Head of caudate nucleus (tissue), 42 donors: Measurements from ENCODE around the gene NANOS3.
A peak's percentile ranks its signal among the peaks of the same experiment; 100 is the strongest.

Source experiments
- DNase-seq, 42 donors: peaks; one replicate each; pipeline versions ENCODE4 v3.0.0 to v3.0.0-alpha.2; 2020 to 2021; ENCODE audit warnings: mixed read lengths in 7 of 42
- intact Hi-C: fragments of 100-400 bp; cut with DNase I; formaldehyde crosslinking; loops from one replicate; pipeline ENCODE4 v1.15.0; 2022

The NANOS3 gene

GRCh38 chr19:13876834-13877233, at the start of gene NANOS3:
TSS of gene NANOS3 (plus strand) at chr19:13877134. CDS start at chr19:13877249, 115 bp downstream.
- intact Hi-C loops: no loop called here

DNA sequence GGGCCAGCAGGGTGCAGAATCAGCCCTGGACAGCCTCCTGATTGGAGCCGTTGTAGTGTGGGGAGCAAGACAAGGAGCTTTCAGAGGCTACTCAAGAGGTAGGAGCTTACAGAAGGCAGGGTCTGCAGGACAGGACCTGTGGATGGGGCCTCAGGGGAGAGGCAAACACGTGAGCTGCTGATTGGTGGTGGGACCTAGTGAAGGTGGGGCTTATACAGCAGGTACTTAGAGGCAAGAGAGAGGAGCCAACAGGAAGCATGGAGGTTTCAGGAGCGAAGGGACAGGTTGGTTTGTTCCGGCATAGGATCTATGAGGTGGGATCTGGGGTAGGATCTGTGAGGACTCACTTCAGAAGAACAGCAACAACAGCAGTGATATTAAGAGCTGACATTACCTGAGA, 49.3 kb upstream of the NANOS3 start:
- DNase-seq: no peak
- intact Hi-C loops: no loop called here

More at GRCh38 chr19:13876834-13877233, at the start of gene NANOS3:
- DNase-seq: no peak

GRCh38 chr19:13830114-13830740, 46.7 kb upstream of the NANOS3 start:
- intact Hi-C loops: no loop called here
- no peak for DNase-seq

- intact Hi-C loops: no loop called here
- DNase-seq: no peak
Observed at GRCh38 chr19:13830741-13831536, 46.0 kb upstream of the NANOS3 start.

DNA sequence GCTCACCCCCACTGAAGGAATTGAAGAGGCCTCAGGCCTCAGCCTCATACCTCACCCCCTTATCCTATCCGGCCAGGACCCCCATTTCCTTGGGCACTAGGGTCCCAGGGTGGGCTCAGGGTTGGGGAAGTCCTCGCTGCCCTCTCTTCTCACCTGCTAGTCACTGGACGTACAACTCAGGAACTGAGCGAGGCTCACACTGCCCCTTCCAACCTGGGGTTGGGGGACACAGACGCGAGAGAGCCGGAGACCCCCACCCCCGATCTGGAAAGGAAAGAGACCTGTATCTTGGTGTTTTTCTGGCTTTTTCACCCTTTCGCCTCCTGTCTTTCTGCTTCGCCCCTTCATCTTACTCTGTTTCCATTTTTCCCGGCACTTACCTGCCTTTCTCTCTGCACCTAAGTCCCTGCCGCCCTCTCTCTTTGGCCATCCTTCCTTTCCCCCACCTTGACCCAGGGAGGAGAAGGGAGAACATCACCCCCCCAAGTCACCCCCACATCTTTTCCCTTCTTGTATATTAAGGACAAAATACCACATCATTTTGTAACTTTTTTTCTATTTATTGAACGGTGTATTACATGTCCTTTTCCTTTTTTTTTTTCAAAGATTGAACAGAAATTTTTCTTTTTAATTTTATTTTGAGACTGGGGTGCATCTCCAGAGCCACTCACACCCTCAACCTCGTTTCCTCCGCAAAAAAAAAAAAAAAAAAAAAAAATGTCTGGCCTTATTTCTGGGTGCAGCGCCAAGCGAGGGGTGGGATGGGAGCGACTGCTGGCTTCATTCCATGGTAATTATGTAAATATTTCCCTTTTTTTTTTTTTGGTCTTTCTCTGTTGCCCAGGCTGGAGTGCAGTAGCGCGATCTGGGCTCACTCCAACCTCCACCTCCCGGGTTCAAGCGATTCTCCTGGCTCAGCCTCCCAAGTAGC, 45.1 kb upstream of the NANOS3 start:
- intact Hi-C loops: no loop called here

DNA sequence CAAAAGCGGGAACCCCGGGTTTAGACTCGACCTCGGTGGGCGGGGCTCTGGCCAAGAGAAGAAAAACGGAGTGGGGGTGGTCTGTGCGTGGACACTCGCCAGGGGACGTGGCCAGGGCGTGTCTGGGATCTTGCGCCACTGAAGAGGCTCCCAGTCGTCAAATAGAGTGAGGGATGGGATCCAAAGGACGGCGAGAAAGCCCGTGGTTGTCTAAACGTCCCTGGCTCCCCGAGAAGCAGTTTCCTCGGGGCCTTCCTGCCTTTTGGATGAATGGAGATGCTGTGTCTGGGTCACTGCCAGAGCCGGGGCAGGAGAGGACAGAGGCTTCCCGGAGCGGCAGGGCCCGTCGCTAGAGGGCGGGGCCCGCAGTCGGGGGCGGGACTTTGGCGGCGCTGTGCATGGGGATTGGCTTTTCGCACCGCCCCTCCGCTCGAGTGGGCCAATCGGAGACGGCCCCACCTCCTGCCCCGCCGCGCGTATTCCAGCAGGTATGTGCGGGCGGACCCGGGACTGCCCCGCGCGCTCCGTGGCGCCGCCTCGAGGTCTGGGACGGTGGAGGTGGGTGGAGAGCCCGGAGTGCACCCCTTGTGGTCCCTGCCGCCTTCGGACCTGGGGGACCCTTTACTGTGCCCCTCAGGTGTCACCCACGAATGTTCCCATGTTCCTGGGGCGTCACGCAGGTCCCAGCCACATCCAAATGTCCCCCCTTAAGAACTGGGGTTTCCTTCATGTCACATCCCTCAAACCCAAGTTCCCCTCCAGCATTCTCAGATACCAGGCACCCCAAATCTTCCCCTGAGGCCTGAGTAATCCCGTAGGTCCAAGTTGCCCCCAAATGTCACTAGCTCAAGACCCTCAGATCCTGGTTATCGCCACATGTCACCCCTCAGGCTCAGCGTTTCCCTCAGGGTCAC, 43.3 kb upstream of the NANOS3 start:
- peak; percentile 82 to 97 (median 93) for DNase-seq
- intact Hi-C loops: no loop called here

More for the DNA sequence above, 45.1 kb upstream of the NANOS3 start:
- DNase-seq: no peak

DNA sequence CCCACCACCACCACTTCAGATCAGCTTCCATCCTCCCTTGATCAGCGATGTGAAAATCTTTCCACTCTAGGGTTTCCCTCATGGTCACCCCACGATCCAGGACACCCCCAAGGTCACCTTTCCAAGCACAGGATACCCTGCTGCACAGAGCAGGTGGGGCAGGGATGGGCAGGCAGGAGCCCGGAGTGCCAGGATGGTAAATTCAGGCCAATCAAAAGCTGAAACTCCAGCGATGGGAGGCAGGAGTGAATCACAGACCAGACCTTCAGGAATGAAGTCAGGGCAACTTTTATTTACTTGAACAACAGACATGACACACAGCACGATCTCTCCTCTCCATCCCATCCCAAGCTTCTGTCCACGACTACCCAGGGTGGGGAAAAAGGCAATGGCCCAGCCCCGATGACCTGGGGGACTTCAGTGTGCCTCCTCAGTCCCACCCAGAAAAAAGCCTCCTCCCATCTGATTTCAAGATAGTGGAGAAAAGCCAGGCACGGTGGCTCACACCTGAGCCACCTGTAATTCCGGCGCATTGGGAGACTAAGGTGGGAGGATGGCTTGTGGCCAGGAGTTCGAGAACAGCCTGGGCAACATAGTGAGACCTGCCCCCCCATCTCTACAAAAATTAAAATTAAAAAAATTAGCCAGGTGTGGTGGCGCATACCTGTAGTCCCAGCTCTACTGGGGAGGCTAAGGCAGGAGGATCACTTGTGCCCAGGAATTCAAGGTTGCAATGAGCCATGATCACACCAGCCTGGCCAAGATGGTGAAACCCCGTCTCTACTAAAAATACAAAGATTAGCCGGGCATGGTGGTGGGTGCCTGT, 42.5 kb upstream of the NANOS3 start:
- no peak for DNase-seq

DNA sequence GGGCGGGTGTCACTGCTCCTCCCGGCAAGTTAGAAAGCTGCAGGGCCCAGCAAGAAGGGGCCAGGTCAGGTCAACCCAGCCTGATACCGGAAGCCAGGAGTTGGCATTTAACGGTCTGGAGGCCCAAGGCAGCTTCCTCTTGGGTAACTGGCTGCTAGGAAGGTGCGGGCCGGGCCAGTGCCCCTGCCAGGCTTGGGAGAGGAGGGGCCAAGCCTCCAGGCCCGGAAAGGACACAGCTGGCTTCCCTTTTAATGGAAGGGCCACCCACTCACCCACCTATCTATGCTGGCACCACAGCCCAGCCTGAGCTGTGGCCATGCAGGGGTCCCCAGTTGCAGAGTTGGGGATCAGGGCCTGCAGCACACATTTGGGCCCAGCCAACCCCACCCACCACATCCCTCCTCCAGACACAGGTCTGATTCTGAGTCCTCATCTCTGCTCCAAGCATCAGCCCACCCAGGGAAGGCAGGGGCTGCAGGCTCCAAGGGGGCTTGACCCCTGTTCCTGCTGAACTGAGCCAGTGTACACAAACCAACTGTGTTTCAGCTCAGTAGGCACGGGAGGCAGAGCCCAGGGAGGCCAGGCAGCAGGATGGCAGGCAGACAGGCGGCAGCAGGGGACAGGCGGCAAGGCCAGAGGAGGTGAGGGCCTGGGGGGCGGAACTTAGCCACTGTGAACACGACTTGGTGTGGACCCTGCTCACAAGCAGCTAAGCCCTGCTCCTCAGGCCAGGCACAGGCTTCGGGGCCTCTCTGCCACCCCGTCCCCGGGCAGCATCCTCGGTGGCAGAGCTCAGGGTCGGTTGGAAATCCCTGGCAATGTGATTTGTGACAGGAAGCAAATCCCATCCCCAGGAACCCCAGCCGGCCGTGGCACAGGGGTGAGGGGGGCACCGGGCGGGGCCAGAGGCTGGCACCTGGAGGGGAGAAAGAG, 40.9 kb upstream of the NANOS3 start:
- intact Hi-C loops: no loop called here
- DNase-seq: peak in 2 of 42 donors; percentile 40 to 47

More for the DNA sequence above, 42.5 kb upstream of the NANOS3 start:
- intact Hi-C loops: no loop called here

DNA sequence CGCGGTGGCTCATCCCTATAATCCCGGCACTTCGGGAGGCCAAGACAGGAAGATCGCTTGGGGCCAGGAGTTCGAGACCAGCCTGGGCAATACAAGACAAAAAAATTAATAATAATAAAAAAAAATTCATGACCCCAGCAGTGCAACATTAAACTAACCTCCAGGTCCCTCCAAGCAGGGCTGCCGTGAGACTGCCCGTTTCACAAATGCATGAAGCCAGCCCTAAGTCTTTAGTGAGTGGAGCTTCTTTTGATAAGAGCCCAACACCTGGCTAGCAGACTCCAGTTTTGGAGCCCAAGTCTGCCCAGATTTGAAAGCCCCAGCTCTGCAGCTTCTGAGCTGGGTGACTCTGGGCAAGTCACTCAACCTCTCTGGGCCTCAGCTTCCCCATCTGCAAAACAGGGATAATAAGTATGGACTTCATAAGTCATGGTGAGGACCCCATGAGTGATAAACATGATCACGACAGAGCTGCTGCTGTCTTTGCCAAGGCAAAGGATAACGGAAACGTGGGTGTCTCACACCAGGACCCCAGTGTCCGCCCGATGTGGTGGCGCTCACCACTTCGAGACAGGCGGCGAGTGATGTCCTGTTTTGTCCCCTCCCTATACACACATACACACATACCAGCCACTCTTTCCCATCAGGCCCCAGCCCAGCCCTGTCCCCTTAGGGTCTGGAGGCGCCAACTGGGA, 38.4 kb upstream of the NANOS3 start:
- DNase-seq: no peak
- intact Hi-C loops: no loop called here

GRCh38 chr19:13839130-13839937, 37.6 kb upstream of the NANOS3 start:
- DNase-seq: peak in 25 of 42 donors; percentile 28 to 75 (median 53)
- intact Hi-C loops: no loop called here

DNA sequence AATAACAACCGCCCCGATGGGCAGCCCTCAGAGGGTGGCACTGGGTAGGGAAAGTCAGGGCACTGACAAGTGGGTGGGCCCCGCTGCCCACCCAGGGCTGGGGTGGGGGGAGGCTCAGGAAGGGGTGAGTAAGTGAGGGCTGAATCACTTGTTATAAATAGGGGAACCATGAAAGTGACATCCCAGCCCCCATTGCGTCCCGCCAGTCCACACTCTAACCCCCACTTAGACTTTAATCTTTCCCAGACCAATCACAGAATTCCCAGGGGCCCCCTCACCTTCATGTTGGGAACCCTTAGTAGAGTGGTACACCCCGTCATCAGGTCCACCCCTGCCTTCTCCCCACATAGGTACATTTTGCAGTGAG, 37.0 kb upstream of the NANOS3 start:
- intact Hi-C loops: no loop called here
- DNase-seq: peak in 1 of 42 donors; percentile 56

DNA sequence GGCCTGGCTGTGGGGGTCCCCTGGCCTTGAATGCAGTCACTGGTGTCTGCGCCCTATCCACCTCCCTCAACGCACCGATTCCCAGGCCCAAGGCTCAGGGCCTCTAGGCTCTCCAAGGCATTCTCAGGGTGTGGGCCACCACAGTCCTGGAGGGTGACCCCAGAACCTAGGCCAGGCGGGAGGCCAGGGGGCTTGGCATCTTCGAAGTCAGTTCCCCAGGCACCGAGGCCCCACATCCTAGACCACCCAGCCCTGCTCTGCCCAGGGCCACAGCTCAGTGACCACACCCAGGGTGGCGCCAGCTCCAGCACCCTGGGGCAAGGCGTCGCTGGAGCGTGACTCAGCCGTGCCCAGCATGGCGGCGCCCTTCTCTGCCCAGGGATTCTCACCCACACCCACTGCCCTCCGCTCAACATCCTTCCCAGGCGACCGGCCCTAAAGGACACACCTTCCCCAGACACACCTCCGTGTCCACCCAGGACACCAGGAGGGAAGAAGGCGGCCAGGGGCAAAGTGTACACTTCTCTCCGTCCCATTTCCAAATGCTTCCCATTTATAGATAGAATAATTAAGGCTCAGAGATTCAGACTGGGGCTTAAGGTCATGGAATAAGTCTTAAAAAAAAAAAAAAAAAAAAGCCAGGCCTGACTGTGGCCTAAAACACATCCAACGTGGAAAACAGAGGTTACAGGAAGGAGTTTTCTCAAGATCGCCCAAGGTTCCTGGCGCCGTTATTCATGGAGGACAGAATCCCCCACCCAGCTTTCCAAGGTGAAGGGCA, 36.4 kb upstream of the NANOS3 start:
- intact Hi-C loops: no loop called here
- no peak for DNase-seq

DNA sequence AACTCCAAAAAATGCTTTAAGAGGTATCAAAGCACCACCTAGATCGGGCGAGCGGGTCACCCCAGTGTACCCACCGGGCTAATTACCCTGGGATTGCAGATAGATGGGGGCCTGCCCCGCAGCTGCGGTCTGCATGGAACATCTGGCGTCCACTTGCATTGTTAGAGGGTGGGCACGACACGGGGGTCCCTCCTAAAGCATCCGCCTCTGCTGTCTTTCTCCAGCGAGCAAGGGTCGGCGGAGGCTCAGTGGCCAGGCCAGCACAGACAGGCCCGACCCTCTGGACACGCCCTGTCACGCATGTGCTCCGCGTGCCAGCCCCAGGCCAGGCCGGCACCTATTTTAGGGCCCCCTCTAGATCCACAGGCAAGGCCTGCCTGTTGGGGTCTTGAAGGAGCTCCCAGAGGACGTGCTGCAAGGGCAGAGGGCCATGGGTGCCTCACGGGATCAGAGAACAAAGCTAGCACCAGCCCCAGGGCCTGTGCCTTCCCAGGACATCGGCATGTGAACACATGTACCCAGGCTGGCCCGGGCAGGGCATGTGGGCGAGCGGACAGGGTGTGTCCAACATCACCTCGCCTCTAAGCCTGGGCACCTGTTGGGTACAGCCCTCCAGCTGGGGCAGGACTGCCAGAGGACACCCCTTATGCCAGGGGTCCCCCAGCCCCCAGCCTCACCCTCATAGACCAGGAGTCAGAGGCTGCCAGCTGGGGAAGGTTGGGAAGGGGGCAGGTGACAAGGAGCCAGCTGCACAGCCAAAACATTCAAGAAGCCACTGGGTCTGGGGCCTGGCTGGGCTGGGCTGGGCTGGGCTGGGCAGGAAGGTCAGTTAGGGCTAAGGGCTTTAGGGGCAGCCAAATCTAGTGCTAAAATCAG, 35.6 kb upstream of the NANOS3 start:
- intact Hi-C loops: no loop called here
- no peak for DNase-seq

- DNase-seq: no peak
- intact Hi-C loops: no loop called here
Observed at GRCh38 chr19:13841962-13842290, 35.0 kb upstream of the NANOS3 start.
